CD4-positive, alpha-beta memory T cell (primary cell): ENCODE measurements around the gene FAM89B. TPM values are rescaled to one million over a fixed set of nuclear protein-coding genes. Genes with fewer than 3 reads are reported as not detected.

Experiments used
- CTCF ChIA-PET: fragments of 350-600 bp; sonication (Branson Sonifier 250); formaldehyde crosslinking; loops from one replicate; lab custom pipeline; 2021; ENCODE audit warnings: inconsistent platforms; ENCODE audit not compliant: partially characterized antibody; lab: Charles Lee
- POLR2A ChIA-PET: fragments of 350-600 bp; sonication (Branson Sonifier 250); formaldehyde crosslinking; loops from one replicate; lab custom pipeline; 2021; ENCODE audit not compliant: partially characterized antibody; lab: Charles Lee
- DNase-seq, 5 donors: peaks; one replicate each; pipeline versions ENCODE4 v3.0.0 to v3.0.0-alpha.2; 2020 to 2022; ENCODE audit warnings: mixed read lengths in 1 of 5
- H3K27ac ChIP-seq: one replicate; pipeline ENCODE4 v1.7.0; 2013; ENCODE audit warnings: low read depth, low read length
- H3K27me3 ChIP-seq: 2 replicates; pipeline ENCODE4 v1.7.0; 2013; ENCODE audit warnings: mild to moderate bottlenecking, low read length, moderate library complexity; ENCODE audit not compliant: insufficient read depth
- H3K36me3 ChIP-seq: 2 replicates; pipeline ENCODE4 v1.7.0; 2013; ENCODE audit warnings: mild to moderate bottlenecking, low read length, moderate library complexity; ENCODE audit not compliant: insufficient read depth
- H3K4me1 ChIP-seq: 2 replicates; pipeline ENCODE4 v1.7.0; 2013; ENCODE audit warnings: mild to moderate bottlenecking, low read length, moderate library complexity; ENCODE audit not compliant: insufficient read depth
- H3K4me3 ChIP-seq, 2 donors: one replicate each; pipeline ENCODE4 v1.7.0; 2013; ENCODE audit warnings: low read length in 2 of 2, mild to moderate bottlenecking in 1 of 2
- H3K9me3 ChIP-seq, 2 donors: one replicate each; pipeline ENCODE4 v1.7.0; 2013; ENCODE audit warnings: low read length in 2 of 2, control low read depth in 1 of 2; ENCODE audit not compliant: control insufficient read depth in 1 of 2
- H3K27ac Mint-ChIP-seq, 7 donors: one replicate each; pipeline ENCODE4 v1.8.0; 2020 to 2021; ENCODE audit warnings: mixed read lengths in 7 of 7, mild to moderate bottlenecking in 6 of 7, inconsistent platforms in 3 of 7, moderate library complexity in 3 of 7
- H3K27me3 Mint-ChIP-seq, 2 donors: one replicate each; pipeline ENCODE4 v1.8.0; 2020 to 2021; ENCODE audit warnings: mixed read lengths in 2 of 2
- H3K36me3 Mint-ChIP-seq, 2 donors: one replicate each; pipeline ENCODE4 v1.8.0; 2020 to 2021; ENCODE audit warnings: mixed read lengths in 2 of 2, inconsistent platforms in 1 of 2, mild to moderate bottlenecking in 1 of 2
- H3K4me1 Mint-ChIP-seq, 4 donors: one replicate each; pipeline ENCODE4 v1.8.0; 2020 to 2021; ENCODE audit warnings: mixed read lengths in 4 of 4, mild to moderate bottlenecking in 1 of 4
- H3K4me3 Mint-ChIP-seq, 8 donors: one replicate each; pipeline ENCODE4 v1.8.0; 2020 to 2021; ENCODE audit warnings: mixed read lengths in 8 of 8, mild to moderate bottlenecking in 7 of 8, moderate library complexity in 6 of 8, inconsistent platforms in 3 of 8
- H3K9me3 Mint-ChIP-seq, 8 donors: one replicate each; pipeline ENCODE4 v1.8.0; 2020 to 2021; ENCODE audit warnings: mixed read lengths in 8 of 8, mild to moderate bottlenecking in 5 of 8, inconsistent platforms in 3 of 8, moderate library complexity in 1 of 8
- intact Hi-C: fragments of 100-400 bp; cut with micrococcal nuclease; formaldehyde crosslinking; loops from one replicate; pipeline ENCODE4 v1.15.1; 2023
- polyA plus RNA-seq, 2 donors: library from polyadenylated mRNA; unstranded; fragments of 300-500 nt; fragmentation: Illumina TruSeq; gene quantifications; one replicate each; pipeline ENCODE4 v1.2.3, GENCODE V29; 2021
- total RNA-seq, 2 experiments: library from RNA; stranded (reverse); gene quantifications; one replicate each; pipeline ENCODE4 v1.2.3, GENCODE V29; 2021

The FAM89B gene
- total and polyA plus RNA-seq, 4 experiments from 2014 or later: 68.9 to 164 (median 101) TPM

DNA sequence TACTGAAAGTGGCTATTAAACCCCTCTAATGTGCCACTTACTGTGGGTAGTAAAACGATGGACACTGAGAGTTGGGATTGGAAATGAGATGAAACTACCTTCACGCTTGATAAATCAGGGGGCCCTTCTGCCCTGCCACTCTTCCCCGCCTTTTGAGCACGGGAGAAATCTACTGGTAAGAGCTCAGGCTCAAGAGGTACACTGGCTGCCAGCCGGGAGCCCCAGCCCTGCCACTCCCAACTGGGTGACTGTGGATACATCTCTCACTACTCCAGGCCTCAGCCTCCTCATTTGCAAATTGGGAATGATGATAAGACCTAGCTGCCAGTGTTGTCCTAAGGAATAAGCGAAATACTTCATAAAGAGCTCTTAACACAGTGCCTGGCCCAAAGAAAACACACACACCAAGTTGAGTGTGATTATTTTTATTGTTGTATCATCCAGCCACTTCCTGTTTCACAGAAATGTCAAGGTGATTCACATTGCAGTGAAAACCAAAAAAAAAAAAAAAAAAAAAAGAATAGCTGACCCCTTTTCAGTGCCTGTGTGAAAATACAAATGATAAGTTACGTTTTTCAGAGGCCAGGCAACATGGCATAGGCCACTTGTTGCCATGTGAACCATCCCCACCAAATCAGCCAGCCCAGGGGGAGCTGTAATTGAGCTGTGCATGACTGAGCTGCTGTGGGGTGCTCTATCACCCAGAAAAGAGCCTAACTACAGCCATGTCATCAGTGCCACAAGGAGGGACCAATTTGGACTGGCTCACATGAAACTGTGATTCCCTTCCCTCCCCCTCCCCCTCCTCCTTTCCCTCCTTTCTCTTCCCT, 6.5 kb upstream of the FAM89B start:
- Mint-ChIP-seq H3K36me3 (peaks cover 0 to 22% of the 10 kb centered on the region in 2 donors), H3K9me3 (no peaks in the 10 kb centered on the region), H3K4me3 (peak overlapping the region; percentile 63 to 89 (median 78)), H3K27me3 (peaks cover 0 to 3% of the 10 kb centered on the region in 2 donors), H3K4me1 (peaks cover 41 to 74% (median 57%) of the 10 kb centered on the region in 4 donors), H3K27ac (peak overlapping the region; percentile 90 to 98 (median 96))
- intact Hi-C loops: no loop called here
- Histone ChIP-seq H3K27ac (peak overlapping the region; percentile 65), H3K9me3 (no peaks in the 10 kb centered on the region), H3K4me3 (peak overlapping the region in 1 of 2 donors; percentile 2), H3K36me3 (no peaks in the 10 kb centered on the region), H3K4me1 (peaks cover 62% of the 10 kb centered on the region), H3K27me3 (no peaks in the 10 kb centered on the region)
- DNase-seq: peak in 4 of 5 donors; percentile 48 to 77 (median 52)
- ChIA-PET CTCF (interaction anchor here (0.8 to 3.7 kb wide), 13 partner anchors 9 to 49 kb away, joined by 3 to 40 read pairs (median 13); partner anchors contain the start of gene EHBP1L1), POLR2A (interaction anchor here (0.6 to 18.2 kb wide), 23 partner anchors 5 to 707 kb away, joined by 3 to 403 read pairs (median 5); partner anchors contain the start of genes EHBP1L1, FAM89B, KCNK7 and LTBP3)

GRCh38 chr11:65569164-65569972, 3.0 kb upstream of the FAM89B start:
- H3K4me1 ChIP-seq: peaks cover 77% of the 10 kb centered on the region
- no peak for DNase-seq

GRCh38 chr11:65569973-65570918, 2.1 kb upstream of the FAM89B start, which contains the start of gene ZNRD2:
ZNRD2 (plus strand) TSS chr11:65570477; CDS start chr11:65570492, 15 bp downstream.
- peaks cover 44 to 92% (median 65%) of the 10 kb centered on the region in 4 donors for H3K4me1 Mint-ChIP-seq
- no peaks in the 10 kb centered on the region for H3K9me3 ChIP-seq
- H3K9me3 Mint-ChIP-seq: no peaks in the 10 kb centered on the region
- no peaks in the 10 kb centered on the region for H3K27me3 ChIP-seq
- peak within 1 kb of the TSS; percentile 71 to 94 for H3K4me3 ChIP-seq
- CTCF ChIA-PET: interaction anchor here (0.7 to 4.8 kb wide), 6 partner anchors 9 to 45 kb away, joined by 3 to 66 read pairs (median 6); partner anchors contain the start of gene PCNX3
- H3K4me3 Mint-ChIP-seq: peak within 1 kb of the TSS; percentile 97 to 100 (median 98)
- peak within 1 kb of the TSS; percentile 99 to 100 (median 99) for H3K27ac Mint-ChIP-seq
- POLR2A ChIA-PET: interaction anchor here (0.6 to 17.1 kb wide), 18 partner anchors 11 to 448 kb away, joined by 3 to 403 read pairs (median 7); partner anchors contain the start of genes CFL1, FAU, LTBP3 and MALAT1
- H3K4me1 ChIP-seq: peaks cover 75% of the 10 kb centered on the region
- intact Hi-C loops: loop anchor here (1.0 to 5.0 kb wide), 6 partner anchors 12 to 543 kb away; partner anchors contain the start of genes BANF1, EIF1AD, LTBP3 and PCNX3
- H3K36me3 Mint-ChIP-seq: peaks cover 0 to 41% of the 10 kb centered on the region in 2 donors
- no peaks in the 10 kb centered on the region for H3K36me3 ChIP-seq
- H3K27me3 Mint-ChIP-seq: peaks cover 0 to 3% of the 10 kb centered on the region in 2 donors
- peak; percentile 98 to 99 (median 99) for DNase-seq
- peak within 1 kb of the TSS; percentile 99 for H3K27ac ChIP-seq

More at GRCh38 chr11:65569164-65569972, 3.0 kb upstream of the FAM89B start:
- CTCF ChIA-PET: interaction anchor here (0.7 to 4.8 kb wide), 5 partner anchors 8 to 46 kb away, joined by 3 to 66 read pairs (median 6); partner anchors contain the start of gene PCNX3
- peak overlapping the region; percentile 59 to 94 for H3K4me3 ChIP-seq
- intact Hi-C loops: no loop called here
- peaks cover 48 to 90% (median 68%) of the 10 kb centered on the region in 4 donors for H3K4me1 Mint-ChIP-seq
- peak overlapping the region; percentile 99 to 100 (median 99) for H3K27ac Mint-ChIP-seq
- H3K36me3 Mint-ChIP-seq: peaks cover 0 to 34% of the 10 kb centered on the region in 2 donors
- peak overlapping the region; percentile 97 to 100 (median 98) for H3K4me3 Mint-ChIP-seq
- POLR2A ChIA-PET: interaction anchor here (0.6 to 17.1 kb wide), 16 partner anchors 10 to 447 kb away, joined by 3 to 403 read pairs (median 9); partner anchors contain the start of genes FAU, LTBP3, MALAT1 and MAP3K11
- peak overlapping the region; percentile 99 for H3K27ac ChIP-seq
- no peaks in the 10 kb centered on the region for H3K36me3 ChIP-seq
- H3K9me3 Mint-ChIP-seq: no peaks in the 10 kb centered on the region
- H3K27me3 ChIP-seq: no peaks in the 10 kb centered on the region
- no peaks in the 10 kb centered on the region for H3K9me3 ChIP-seq
- peaks cover 0 to 3% of the 10 kb centered on the region in 2 donors for H3K27me3 Mint-ChIP-seq

GRCh38 chr11:65571420-65571819, 918 bp upstream of the FAM89B start:
- POLR2A ChIA-PET: interaction anchor here (0.9 to 17.1 kb wide), 14 partner anchors 12 to 288 kb away, joined by 3 to 403 read pairs (median 22); partner anchors contain the start of genes CFL1, LTBP3, MALAT1 and MAP3K11
- H3K36me3 ChIP-seq: no peaks in the 10 kb centered on the region
- peak overlapping the region; percentile 99 for H3K27ac ChIP-seq
- H3K27me3 ChIP-seq: no peaks in the 10 kb centered on the region
- peak overlapping the region; percentile 71 to 94 for H3K4me3 ChIP-seq
- Mint-ChIP-seq H3K4me1 (peaks cover 36 to 86% (median 58%) of the 10 kb centered on the region in 4 donors), H3K9me3 (no peaks in the 10 kb centered on the region), H3K27me3 (peaks cover 0 to 3% of the 10 kb centered on the region in 2 donors), H3K27ac (peak overlapping the region; percentile 93 to 100 (median 96)), H3K4me3 (peak overlapping the region; percentile 90 to 100 (median 98)), H3K36me3 (peaks cover 0 to 45% of the 10 kb centered on the region in 2 donors)
- DNase-seq: no peak
- intact Hi-C loops: loop anchor here (5.0 kb wide), 2 partner anchors 144 to 544 kb away; partner anchors contain the start of gene SNX15
- H3K4me1 ChIP-seq: peaks cover 68% of the 10 kb centered on the region
- H3K9me3 ChIP-seq: no peaks in the 10 kb centered on the region
- CTCF ChIA-PET: interaction anchor here (1.3 to 4.8 kb wide), 9 partner anchors 14 to 44 kb away, joined by 4 to 66 read pairs (median 13); partner anchors contain the start of genes MAP3K11 and PCNX3

DNA sequence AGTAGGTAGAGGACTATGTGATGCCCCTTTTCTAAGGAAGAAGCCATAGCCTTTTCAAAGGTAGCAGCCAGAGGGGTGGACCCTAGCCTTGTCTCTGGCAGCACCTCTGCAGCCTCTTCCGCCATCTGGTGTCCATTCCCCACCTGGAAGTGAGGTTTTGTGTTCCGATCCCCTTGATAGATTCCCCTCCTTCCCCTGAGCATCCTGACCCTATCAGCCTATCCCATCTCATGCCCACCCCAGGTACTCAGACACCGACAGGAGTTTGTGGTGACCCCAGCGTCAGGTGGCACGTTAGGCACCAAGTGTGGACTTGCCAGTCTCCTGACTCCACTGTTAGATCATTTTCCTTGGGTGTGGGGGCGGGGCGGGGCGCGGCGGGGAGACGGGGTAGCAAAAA, 398 bp upstream of the FAM89B start:
- peaks cover 0 to 49% of the 10 kb centered on the region in 2 donors for H3K36me3 Mint-ChIP-seq
- peaks cover 0 to 3% of the 10 kb centered on the region in 2 donors for H3K27me3 Mint-ChIP-seq
- CTCF ChIA-PET: interaction anchor here (0.6 to 4.8 kb wide), 13 partner anchors 11 to 43 kb away, joined by 3 to 66 read pairs (median 7); partner anchors contain the start of genes MAP3K11 and PCNX3
- peaks cover 31 to 86% (median 56%) of the 10 kb centered on the region in 4 donors for H3K4me1 Mint-ChIP-seq
- POLR2A ChIA-PET: interaction anchor here (0.6 to 17.1 kb wide), 27 partner anchors 12 to 328 kb away, joined by 3 to 403 read pairs (median 6); partner anchors contain the start of genes CFL1, FOSL1, LTBP3 and MALAT1
- DNase-seq: peak in 1 of 5 donors; percentile 51
- H3K27ac Mint-ChIP-seq: peak overlapping the region; percentile 93 to 100 (median 96)
- Histone ChIP-seq H3K27ac (peak overlapping the region; percentile 99), H3K9me3 (no peaks in the 10 kb centered on the region), H3K27me3 (no peaks in the 10 kb centered on the region), H3K36me3 (no peaks in the 10 kb centered on the region), H3K4me1 (peaks cover 68% of the 10 kb centered on the region), H3K4me3 (peak overlapping the region; percentile 6 to 89)
- peak overlapping the region; percentile 90 to 100 (median 98) for H3K4me3 Mint-ChIP-seq
- H3K9me3 Mint-ChIP-seq: no peaks in the 10 kb centered on the region
- intact Hi-C loops: loop anchor here (5.0 kb wide), 2 partner anchors 145 to 545 kb away; partner anchors contain the start of gene SNX15
